ENCODE data around the gene LRRC57.

The LRRC57 gene

GRCh38 chr15:42549741-42550392, 1.3 kb upstream of the LRRC57 start:
- TF ChIP-seq EGR1 (IDR thresholded peaks at IDR 0.05), result no peak
- no peak for TF ChIP-seq TAF1 (IDR thresholded peaks at IDR 0.05; ENCODE audit: low read depth)
- no peak for TF ChIP-seq CEBPB (IDR thresholded peaks at IDR 0.05)
- TF ChIP-seq CREB1 (IDR thresholded peaks at IDR 0.05; ENCODE audit: low read depth), result no peak
- no peak for TF ChIP-seq REST (IDR thresholded peaks at IDR 0.05; ENCODE audit: low read depth)
- TF ChIP-seq RAD21 (IDR thresholded peaks at IDR 0.05; ENCODE audit: low read depth), result no peak
- TF ChIP-seq EP300 (IDR thresholded peaks at IDR 0.05; ENCODE audit: borderline replicate concordance), result no peak
- no peak for TF ChIP-seq USF1 (IDR thresholded peaks at IDR 0.05)
- TF ChIP-seq, protein P1, sequence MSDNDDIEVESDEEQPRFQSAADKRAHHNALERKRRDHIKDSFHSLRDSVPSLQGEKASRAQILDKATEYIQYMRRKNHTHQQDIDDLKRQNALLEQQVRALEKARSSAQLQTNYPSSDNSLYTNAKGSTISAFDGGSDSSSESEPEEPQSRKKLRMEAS (IDR thresholded peaks at IDR 0.05), result no peak
- TF ChIP-seq TEAD4 (IDR thresholded peaks at IDR 0.05), result no peak

DNA sequence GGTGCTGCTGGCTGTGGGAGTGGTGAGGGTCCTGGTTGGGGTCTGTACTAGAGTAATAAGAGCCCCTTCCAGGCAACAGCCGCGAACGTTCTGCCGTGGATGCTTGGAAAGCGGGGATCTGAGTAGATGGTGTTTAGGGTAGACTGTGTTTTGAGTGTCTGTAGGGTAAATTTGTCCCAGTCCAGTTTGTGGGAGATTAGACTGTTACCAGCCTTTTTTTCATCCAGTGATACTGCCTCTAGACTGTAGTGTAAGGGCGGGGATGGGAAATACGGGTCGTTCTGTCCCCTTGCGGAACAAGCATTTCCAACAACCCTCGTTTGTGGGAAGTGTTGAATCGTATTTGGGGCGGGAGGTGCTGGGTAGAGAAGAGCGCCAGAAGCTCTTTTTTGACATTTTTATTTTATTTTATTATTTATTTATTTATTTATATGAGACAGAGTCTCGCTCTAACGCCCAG, 469 bp upstream of the LRRC57 start:
- TF ChIP-seq YY1 (IDR thresholded peaks at IDR 0.05; ENCODE audit: low read depth) (no peak), ZBTB7A (IDR thresholded peaks at IDR 0.05; ENCODE audit: low read depth) (peak; percentile 96)

DNA sequence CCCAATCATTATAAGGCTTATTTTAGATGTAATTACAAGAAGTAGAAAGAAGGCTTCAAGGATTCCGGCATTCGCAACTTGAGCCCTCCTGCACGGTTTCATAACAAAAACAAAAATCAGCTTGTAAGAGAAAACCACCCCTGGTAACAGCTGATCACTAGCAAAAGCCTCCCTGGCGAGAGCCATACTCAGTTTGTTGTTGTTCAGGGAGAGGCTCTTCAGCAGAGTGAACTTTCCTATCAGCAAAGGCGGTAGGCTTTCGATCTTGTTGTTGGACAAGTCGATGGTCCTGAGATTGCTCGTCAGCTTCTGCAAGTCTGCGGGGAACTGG, 710 bp downstream of the LRRC57 start:
- no peak for TF ChIP-seq CEBPB (IDR thresholded peaks at IDR 0.05)
- TF ChIP-seq EP300 (IDR thresholded peaks at IDR 0.05; ENCODE audit: borderline replicate concordance), result no peak
- TF ChIP-seq REST (IDR thresholded peaks at IDR 0.05; ENCODE audit: low read depth), result no peak
- no peak for TF ChIP-seq NFIC (IDR thresholded peaks at IDR 0.05)
- TF ChIP-seq, protein P1 (IDR thresholded peaks at IDR 0.05), result no peak

DNA sequence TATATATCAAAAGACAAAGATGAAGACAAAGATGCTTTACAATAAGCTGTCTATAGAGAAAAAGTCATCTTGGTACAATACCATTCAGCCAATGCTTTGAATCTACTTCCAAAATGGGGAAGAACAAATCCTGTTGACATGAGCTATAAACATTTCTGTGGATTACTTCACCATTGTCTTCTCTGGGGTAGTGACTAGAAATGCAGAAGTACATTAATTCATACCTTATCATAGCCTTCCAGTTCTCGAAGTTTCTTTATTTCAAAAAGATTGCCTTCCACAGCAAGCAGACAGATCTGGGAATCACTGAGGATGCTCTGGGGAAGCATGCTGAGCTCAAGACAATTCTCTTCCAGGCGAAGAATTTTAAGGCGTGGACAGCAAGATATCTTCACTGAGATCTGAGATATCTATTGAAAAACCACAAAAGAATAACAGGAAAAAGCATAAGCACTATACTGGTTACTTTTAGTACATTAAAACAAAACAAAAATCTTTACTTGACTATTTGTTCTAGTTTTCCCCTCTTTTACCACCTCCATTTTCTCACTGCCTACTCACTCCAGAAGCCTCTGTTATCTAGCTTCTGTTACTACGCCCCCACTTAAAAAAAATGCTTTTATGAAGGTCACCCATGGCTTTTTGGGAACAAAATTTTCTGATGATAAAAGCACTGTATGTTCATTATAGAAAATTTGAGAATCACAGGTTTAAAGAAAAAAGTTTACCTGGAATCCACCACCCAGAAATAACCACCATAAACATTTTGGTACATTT, 3.6 kb downstream of the LRRC57 start:
- TF ChIP-seq RAD21 (IDR thresholded peaks at IDR 0.05; ENCODE audit: low read depth) (no peak), TEAD4 (IDR thresholded peaks at IDR 0.05) (no peak), REST (IDR thresholded peaks at IDR 0.05; ENCODE audit: low read depth) (no peak), ZBTB7A (IDR thresholded peaks at IDR 0.05; ENCODE audit: low read depth) (no peak), USF1 (IDR thresholded peaks at IDR 0.05) (no peak), CEBPB (IDR thresholded peaks at IDR 0.05) (no peak)
- TF ChIP-seq, protein P1 (IDR thresholded peaks at IDR 0.05), result no peak

DNA sequence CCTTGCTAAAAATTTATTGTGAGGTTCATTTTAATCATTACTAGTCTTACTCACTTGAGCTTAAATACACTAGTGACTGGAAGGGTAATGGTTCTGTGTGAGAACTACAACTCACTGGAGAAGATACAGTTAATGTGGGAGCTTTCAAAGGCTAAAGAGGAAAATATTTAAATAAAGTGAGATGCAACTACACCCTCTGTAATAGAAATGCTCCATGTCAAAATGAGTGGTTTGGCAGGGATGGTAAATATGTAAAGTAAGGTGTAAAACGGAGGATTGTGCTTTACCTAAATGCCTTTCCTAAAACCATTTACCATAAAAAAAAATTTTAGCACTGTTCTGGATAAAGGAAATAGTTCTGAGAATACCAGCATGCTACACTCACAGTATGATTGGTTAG, 15.3 kb downstream of the LRRC57 start:
- TF ChIP-seq TAF1 (IDR thresholded peaks at IDR 0.05; ENCODE audit: low read depth) (no peak), CREB1 (IDR thresholded peaks at IDR 0.05; ENCODE audit: low read depth) (no peak), REST (IDR thresholded peaks at IDR 0.05; ENCODE audit: low read depth) (no peak), YY1 (IDR thresholded peaks at IDR 0.05; ENCODE audit: low read depth) (no peak), CEBPB (IDR thresholded peaks at IDR 0.05) (no peak), EP300 (IDR thresholded peaks at IDR 0.05; ENCODE audit: borderline replicate concordance) (no peak)

Measured in Ishikawa (cell line).